ENCODE results near the gene SCG5. TPM values are rescaled to one million over a fixed set of nuclear protein-coding genes. Genes with fewer than 3 reads are reported as not detected.

SCG5 gene
- total RNA-seq, 1 donor from 2014 or later, result 16.5 TPM

GRCh38 chr15:32690941-32691688, 49.6 kb downstream of the SCG5 start:
- DNase-seq (ENCODE audit: low spot score) (no peak), ATAC-seq (no peak)

DNA sequence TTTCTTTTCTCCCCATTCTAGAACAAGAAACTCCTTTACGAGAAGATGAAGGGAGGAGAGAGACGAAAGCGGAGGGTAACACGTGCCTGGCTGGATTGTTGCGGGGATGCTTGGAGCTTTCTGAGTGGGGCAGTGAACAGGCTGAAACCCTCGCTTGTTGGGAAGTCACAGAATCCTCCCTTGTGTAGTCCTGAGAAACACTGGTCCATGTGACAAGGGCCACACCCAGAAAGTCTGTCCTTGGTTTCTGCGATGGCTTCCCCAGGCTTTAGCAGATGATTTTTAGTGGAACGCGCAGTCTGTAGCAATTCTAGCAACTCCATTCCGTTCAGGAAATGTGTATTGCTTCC, 50.2 kb downstream of the SCG5 start:
- ATAC-seq, result no peak
- DNase-seq (ENCODE audit: low spot score), result no peak

DNA sequence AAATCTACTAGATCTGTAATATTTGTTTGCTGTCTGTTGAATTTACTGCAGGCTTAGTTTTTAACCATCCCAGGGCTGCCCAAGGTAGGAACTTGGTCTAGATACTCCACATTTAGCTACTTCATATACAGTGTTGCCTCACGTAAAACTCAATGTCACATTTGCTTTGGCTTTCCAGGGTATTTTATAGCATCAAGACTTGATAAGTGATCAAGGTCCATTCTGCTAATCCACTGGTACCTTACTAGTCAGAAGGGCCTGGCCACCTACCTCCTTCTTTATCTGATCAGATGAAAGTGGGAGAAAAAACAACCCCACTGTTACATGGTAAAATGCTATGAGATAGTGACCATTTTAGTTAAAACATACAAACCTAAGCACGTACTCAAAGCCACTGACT, 50.8 kb downstream of the SCG5 start:
- DNase-seq (ENCODE audit: low spot score) (no peak), ATAC-seq (no peak)

DNA sequence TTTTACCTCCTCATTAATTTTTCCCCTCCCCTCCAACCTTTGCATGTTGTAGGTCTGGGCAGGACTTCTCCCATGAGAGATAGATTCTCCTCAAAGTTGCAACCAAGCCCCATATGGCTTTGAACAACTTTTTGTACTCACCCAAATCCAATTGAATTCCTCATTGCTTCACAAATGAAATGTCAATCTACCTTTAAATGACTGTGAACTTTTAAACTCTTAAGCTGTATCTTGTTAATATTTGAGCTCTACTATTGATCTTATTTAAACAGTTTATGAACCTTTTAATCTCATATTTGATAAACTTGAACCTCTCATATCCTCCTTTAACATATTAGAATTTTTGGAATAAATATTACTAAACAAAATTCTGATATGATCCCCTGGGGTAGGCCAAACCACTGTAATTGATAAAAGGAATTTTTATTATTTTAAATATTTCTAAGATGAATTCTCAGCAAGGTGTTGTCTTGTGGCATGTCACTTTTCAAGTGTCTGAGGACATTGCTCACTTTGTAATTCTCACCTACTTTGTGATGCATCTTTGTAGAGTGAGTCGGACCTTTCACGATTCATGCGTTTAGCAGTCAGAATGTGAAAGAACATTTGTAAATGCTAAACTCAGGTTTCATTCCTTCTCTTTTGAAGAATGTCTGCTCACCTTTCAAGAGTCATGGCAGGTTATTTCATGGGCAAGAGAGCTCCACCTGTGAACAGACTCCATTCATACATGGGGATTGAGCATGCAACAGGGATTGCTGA, 52.9 kb downstream of the SCG5 start:
- DNase-seq (ENCODE audit: low spot score), result no peak
- peak; percentile 53 for ATAC-seq

DNA sequence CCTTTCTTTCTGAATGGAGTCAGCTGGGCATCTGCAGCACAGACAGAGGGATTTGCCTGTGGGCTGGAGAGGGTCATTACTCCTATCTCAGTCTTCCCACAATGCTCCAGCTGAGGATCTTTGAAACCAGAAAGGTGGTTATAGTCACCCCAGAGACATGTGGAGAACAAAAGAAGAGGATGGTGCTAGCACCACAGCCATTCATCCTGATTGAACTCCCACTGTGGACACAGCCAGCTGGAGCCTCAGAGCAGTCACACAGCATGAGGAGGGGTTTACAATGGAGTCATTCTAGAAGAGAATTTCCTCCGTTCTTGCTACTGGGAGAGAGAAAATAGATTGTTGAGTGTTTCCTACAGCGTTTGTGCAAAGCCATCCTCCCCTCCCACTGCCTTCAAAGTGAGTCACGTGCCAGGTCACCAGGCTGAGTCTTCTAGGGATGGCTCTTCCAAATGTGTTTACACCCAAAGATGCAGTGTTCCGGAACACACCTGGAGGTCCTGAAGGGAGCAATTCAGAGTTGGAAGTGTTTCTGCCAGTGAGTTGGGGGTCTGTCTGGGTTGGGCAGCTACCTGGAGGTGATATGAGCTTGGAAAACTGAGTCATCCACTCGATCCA, 57.4 kb downstream of the SCG5 start:
- no peak for DNase-seq (ENCODE audit: low spot score)
- ATAC-seq, result no peak

DNA sequence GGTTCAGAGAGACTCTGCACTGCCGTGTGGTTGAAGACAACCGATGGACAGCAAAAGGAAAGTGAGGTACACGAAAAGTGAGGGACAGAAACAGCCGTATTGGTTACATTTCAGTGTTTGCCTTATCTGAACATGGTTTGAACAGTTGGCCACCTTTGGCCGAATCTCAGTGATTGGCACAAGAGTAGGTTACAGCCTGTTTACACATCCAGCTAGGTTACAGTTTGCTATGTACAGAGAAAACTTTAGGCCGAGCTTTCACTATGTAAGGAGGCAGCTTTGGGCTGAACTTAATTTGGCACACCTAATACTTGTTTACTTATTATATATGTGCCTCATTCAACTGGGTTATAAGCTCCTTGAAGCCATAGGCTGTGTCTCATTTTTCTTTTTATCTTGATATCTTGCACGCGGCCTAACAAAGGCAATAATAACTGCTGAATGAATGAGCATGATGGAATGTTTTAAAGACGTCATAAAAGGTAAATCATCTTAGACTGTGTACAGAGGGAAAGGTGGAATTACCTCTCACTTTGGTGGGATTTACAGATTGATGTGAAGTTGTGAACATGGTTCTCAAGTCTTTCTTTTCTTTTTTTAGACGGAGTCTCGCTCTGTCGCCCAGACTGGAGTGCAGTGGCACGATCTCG, 59.1 kb downstream of the SCG5 start:
- peak; percentile 95 for ATAC-seq
- DNase-seq (ENCODE audit: low spot score), result peak; percentile 81

GRCh38 chr15:32701863-32702262, 60.4 kb downstream of the SCG5 start:
- no peak for ATAC-seq
- DNase-seq (ENCODE audit: low spot score), result no peak

- DNase-seq (ENCODE audit: low spot score) (no peak), ATAC-seq (no peak)
These were observed 63.0 kb downstream of the SCG5 start for GRCh38 chr15:32704395-32704981.

GRCh38 chr15:32705446-32705845, 63.9 kb downstream of the SCG5 start:
- ATAC-seq, result no peak
- no peak for DNase-seq (ENCODE audit: low spot score)

DNA sequence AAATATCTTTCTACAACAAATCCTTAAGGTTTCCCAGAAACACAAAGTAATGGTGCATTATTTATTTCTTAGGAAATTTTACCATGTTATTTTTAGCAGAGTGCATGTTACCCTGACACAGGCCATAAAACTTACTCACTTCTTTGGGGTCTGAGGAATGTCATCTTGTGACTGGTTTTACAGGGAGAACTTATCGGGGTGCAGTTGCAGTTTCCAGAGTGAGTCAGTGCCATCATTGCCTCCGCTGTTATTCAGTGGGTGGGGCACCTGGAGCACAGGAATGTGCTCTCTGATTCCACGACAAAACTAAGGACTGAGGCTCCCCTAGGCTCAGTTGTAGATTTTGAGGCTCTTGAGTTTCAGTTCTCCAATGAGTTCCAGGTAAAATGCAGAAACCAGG, 65.2 kb downstream of the SCG5 start:
- ATAC-seq (no peak), DNase-seq (ENCODE audit: low spot score) (no peak)

- ATAC-seq (no peak), DNase-seq (ENCODE audit: low spot score) (no peak)
These were observed 65.9 kb downstream of the SCG5 start for GRCh38 chr15:32707436-32707835.

- peak; percentile 91 for ATAC-seq
- no peak for DNase-seq (ENCODE audit: low spot score)
These were observed 68.0 kb downstream of the SCG5 start for GRCh38 chr15:32709295-32710033.

GRCh38 chr15:32715276-32715675, 73.8 kb downstream of the SCG5 start:
- DNase-seq (ENCODE audit: low spot score) (no peak), ATAC-seq (no peak)

GRCh38 chr15:32716216-32716914, 74.9 kb downstream of the SCG5 start:
- ATAC-seq (no peak), DNase-seq (ENCODE audit: low spot score) (no peak)

DNA sequence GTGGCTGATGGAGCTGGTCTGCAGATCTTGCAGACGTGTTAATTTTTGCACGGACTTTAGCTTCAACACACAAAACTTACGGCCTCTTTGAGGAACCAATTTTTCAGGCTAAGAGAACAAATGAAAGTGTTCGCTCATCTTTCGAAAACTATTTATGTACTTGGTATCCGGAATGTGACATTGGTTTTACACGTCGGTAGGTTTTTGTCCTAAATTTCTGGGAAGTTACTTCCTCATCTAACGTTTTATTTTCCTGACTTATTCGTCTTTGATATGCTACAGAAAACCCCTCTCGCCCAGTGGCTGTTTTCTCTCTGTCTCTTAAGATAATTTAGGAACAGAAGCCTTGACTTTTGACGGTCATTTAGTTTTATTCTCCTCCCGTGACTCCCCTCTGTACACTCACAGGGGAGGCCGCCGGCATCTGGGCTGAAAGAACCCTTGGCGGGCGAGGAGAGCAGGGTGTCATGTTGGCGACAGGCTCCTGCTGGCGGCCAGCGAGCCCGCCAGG, 75.5 kb downstream of the SCG5 start:
- DNase-seq (ENCODE audit: low spot score), result no peak
- ATAC-seq, result no peak

DNA sequence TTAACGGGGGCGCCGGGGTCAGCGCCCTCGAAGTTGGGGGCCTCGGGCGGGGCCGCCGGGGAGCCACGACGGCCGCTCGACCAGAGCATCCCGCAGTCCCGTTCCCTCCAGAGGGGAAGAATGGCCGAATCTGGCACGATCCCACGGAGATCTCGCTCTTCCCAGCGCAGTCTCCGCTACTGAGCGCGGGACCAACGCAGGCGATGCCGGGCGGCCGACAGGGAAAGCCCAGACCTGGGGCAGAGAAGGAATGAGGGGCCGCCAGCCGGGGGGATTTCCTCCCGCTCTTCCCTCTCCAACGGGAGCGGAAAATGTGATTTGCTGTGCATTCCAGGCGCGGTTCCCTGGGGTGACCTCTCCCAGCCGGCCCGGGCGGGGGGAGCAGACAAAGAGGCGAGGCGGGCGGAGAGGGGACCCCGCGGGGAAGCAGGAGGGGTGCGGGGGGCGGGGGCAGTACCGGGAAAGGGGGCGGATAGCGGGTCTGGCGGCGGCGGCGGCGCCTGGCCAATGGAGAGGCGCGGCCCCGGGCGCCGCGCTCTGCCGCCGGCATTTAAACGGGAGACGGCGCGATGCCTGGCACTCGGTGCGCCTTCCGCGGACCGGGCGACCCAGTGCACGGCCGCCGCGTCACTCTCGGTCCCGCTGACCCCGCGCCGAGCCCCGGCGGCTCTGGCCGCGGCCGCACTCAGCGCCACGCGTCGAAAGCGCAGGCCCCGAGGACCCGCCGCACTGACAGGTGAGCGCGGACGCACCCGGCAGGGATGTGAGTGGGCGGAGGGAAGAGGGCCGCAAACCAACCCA, 76.1 kb downstream of the SCG5 start, which contains the start of gene GREM1:
Gene GREM1 (plus strand): TSS at position 579 of the 801 bp plus-strand sequence. CDS start 12,687 bp downstream, outside the sequence.
- ATAC-seq (peak; percentile 30), DNase-seq (ENCODE audit: low spot score) (no peak)

DNA sequence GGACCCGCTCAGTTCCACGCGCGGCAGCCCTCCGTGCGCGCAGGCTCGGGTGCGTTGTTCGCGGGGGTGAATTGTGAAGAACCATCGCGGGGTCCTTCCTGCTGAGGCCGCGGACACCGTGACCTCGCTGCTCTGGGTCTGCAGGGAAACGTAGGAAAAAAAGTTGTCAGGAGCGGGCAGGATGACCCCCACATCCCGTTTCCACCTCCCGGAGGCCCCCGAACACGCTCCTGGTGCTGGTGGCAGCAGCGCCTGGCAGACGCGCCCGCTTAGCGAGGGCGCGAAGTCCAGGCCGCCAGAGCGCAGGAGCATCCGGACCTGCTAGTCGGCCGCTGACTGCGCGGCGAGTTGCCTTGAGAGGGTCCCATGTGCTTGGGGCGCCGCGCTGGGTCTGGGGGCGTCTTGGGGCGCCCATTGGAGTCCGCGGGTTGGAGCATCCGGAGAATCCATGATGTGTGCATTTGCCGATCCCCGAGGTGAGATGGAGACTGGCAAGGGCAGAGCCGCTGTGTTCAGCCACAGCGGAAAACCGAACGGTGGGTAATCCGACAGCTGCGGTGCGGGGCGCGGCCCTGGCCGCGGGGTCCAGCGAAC, 76.8 kb downstream of the SCG5 start:
- peak; percentile 75 for ATAC-seq
- no peak for DNase-seq (ENCODE audit: low spot score)
